GM19468 (cell line): Measurements from ENCODE around the gene FAM200C.

ENCODE experiments used
- ATAC-seq: cut with Tn5 transposase; IDR thresholded peaks from one replicate; pipeline ENCODE4 v1.9.1; 2021; ENCODE audit warnings: mild to moderate bottlenecking, moderate library complexity, moderate number of reproducible peaks; ENCODE audit not compliant: unreplicated experiment; ENCODE audit errors: extremely low read depth

FAM200C gene

GRCh38 chr5:160420331-160420610 is 20.4 kb upstream of the FAM200C start:
- ATAC-seq: no peak

- peak; percentile 13 for ATAC-seq
These were observed 19.8 kb upstream of the FAM200C start for GRCh38 chr5:160419458-160420330.

- peak; percentile 36 for ATAC-seq
These were observed 19.0 kb upstream of the FAM200C start, which contains the start of gene SLU7 for GRCh38 chr5:160418561-160419457. Gene SLU7 (minus strand): TSS chr5:160419081. CDS start chr5:160415294, 3,787 bp downstream.

GRCh38 chr5:160398806-160399205 is 1.0 kb downstream of the FAM200C start:
- no peak for ATAC-seq

- ATAC-seq: no peak
These were observed 2.4 kb downstream of the FAM200C start for GRCh38 chr5:160397492-160397891.

GRCh38 chr5:160395111-160395510 is 4.7 kb downstream of the FAM200C start:
- ATAC-seq: no peak

GRCh38 chr5:160390787-160391696 is 8.8 kb downstream of the FAM200C start:
- no peak for ATAC-seq

GRCh38 chr5:160387445-160387844 is 12.4 kb downstream of the FAM200C start:
- ATAC-seq: no peak

GRCh38 chr5:160385496-160385895 is 14.4 kb downstream of the FAM200C start:
- no peak for ATAC-seq

- ATAC-seq: no peak
These were observed 15.2 kb downstream of the FAM200C start for GRCh38 chr5:160384681-160385080.

- ATAC-seq: no peak
These were observed 17.5 kb downstream of the FAM200C start for GRCh38 chr5:160382346-160382745.

- ATAC-seq: no peak
These were observed 19.8 kb downstream of the FAM200C start for GRCh38 chr5:160380041-160380440.

- ATAC-seq: no peak
These were observed 20.3 kb downstream of the FAM200C start for GRCh38 chr5:160379511-160379910.

GRCh38 chr5:160378330-160378729 is 21.5 kb downstream of the FAM200C start:
- ATAC-seq: no peak

- ATAC-seq: no peak
These were observed 22.2 kb downstream of the FAM200C start for GRCh38 chr5:160377651-160378050.

GRCh38 chr5:160376416-160376815 is 23.4 kb downstream of the FAM200C start:
- ATAC-seq: no peak

GRCh38 chr5:160375701-160376100 is 24.2 kb downstream of the FAM200C start:
- ATAC-seq: no peak

- no peak for ATAC-seq
These were observed 24.7 kb downstream of the FAM200C start for GRCh38 chr5:160375166-160375565.

GRCh38 chr5:160371294-160371693 is 28.6 kb downstream of the FAM200C start:
- ATAC-seq: no peak

- no peak for ATAC-seq
These were observed 29.2 kb downstream of the FAM200C start for GRCh38 chr5:160370713-160371034.
